GM12891 (cell line): Measurements from ENCODE around the gene CAMTA1.

ENCODE experiments used
- PAX5 ChIP-seq: IDR thresholded peaks from 2 replicates; pipeline ENCODE4 v1.6.1; 2011; ENCODE audit warnings: low read length, moderate library complexity, mild to moderate bottlenecking; ENCODE audit not compliant: insufficient read depth, severe bottlenecking
- POLR2A ChIP-seq: IDR thresholded peaks from 2 replicates; pipeline ENCODE4 v1.6.1; 2011; ENCODE audit warnings: low read depth, low read length, control low read depth
- POLR2AphosphoS5 ChIP-seq: IDR thresholded peaks from 2 replicates; pipeline ENCODE4 v1.6.1; 2011; ENCODE audit warnings: low read depth, low read length, control low read depth
- POU2F2 ChIP-seq: IDR thresholded peaks from 2 replicates; pipeline ENCODE4 v1.6.1; 2011; ENCODE audit warnings: low read depth, mild to moderate bottlenecking, control low read depth, low read length, moderate library complexity
- SPI1 ChIP-seq: IDR thresholded peaks from 2 replicates; pipeline ENCODE4 v1.6.1; 2011; ENCODE audit warnings: low read depth, low read length, control low read depth
- TAF1 ChIP-seq: IDR thresholded peaks from 2 replicates; pipeline ENCODE4 v1.6.1; 2011; ENCODE audit warnings: low read depth, low read length, control low read depth

DNA sequence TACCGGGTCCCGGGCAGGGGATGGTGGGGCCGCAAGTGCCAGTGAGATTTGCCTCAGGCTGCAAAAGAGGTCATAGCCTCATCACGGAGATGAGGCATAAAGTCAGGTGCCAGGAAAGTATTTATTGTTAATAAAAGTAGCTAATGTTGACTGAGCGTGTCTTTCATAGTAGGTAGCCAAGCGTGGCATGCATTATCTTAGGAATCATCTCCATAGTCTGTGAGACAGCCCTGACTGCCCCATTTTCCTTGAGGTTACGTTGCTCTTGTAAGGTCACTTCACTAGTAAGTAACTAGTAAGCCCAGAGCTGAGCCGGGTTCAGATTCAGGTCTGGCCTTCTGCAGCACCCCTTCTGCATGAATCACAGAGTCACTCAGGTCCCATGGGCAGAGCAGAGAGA, 174.2 kb downstream of the CAMTA1 start:
- TF ChIP-seq POLR2AphosphoS5 (no peak), POLR2A (no peak), TAF1 (no peak), SPI1 (no peak), POU2F2 (no peak), PAX5 (no peak)
